Measurements from ENCODE around the gene GPX4. TPM values are rescaled to one million over a fixed set of nuclear protein-coding genes. Genes with fewer than 3 reads are reported as not detected.

The GPX4 gene
- polyA plus RNA-seq, 1 donor from 2014 or later: 713 TPM

GRCh38 chr19:1132552-1133383 lies 29.0 kb downstream of the GPX4 start:
- no peaks in the 10 kb centered on the region for H4K20me1 ChIP-seq (ENCODE audit: insufficient read depth)
- H2AFZ ChIP-seq (ENCODE audit: low read depth, low read length): no peak overlapping the region
- no peak overlapping the region for H3K9ac ChIP-seq (ENCODE audit: low read length)
- H3K4me2 ChIP-seq (ENCODE audit: low read length): no peak overlapping the region
- H3K36me3 ChIP-seq (ENCODE audit: insufficient read depth, low read length): no peaks in the 10 kb centered on the region
- H3K27me3 ChIP-seq (ENCODE audit: insufficient read depth, low read depth, low read length): no peaks in the 10 kb centered on the region
- no peak overlapping the region for H3K4me3 ChIP-seq (ENCODE audit: low read length)
- H3F3A ChIP-seq (ENCODE audit: insufficient read depth, low read length, poor library complexity, severe bottlenecking): no peaks in the 10 kb centered on the region
- TF ChIP-seq EP300 (conservative IDR thresholded peaks at IDR 0.05; ENCODE audit: poor library complexity, severe bottlenecking) (no peak), EZH2 (IDR thresholded peaks at IDR 0.05; ENCODE audit: borderline replicate concordance, insufficient read depth, low read length, poor library complexity, severe bottlenecking) (no peak), POLR2AphosphoS5 (IDR thresholded peaks at IDR 0.05) (no peak), MXI1 (conservative IDR thresholded peaks at IDR 0.05; ENCODE audit: poor library complexity, severe bottlenecking) (no peak), SMC3 (conservative IDR thresholded peaks at IDR 0.05; ENCODE audit: poor library complexity) (no peak), RAD21 (conservative IDR thresholded peaks at IDR 0.05) (no peak), TAF1 (IDR thresholded peaks at IDR 0.05; ENCODE audit: low read depth) (no peak)
- TF ChIP-seq, protein P1, sequence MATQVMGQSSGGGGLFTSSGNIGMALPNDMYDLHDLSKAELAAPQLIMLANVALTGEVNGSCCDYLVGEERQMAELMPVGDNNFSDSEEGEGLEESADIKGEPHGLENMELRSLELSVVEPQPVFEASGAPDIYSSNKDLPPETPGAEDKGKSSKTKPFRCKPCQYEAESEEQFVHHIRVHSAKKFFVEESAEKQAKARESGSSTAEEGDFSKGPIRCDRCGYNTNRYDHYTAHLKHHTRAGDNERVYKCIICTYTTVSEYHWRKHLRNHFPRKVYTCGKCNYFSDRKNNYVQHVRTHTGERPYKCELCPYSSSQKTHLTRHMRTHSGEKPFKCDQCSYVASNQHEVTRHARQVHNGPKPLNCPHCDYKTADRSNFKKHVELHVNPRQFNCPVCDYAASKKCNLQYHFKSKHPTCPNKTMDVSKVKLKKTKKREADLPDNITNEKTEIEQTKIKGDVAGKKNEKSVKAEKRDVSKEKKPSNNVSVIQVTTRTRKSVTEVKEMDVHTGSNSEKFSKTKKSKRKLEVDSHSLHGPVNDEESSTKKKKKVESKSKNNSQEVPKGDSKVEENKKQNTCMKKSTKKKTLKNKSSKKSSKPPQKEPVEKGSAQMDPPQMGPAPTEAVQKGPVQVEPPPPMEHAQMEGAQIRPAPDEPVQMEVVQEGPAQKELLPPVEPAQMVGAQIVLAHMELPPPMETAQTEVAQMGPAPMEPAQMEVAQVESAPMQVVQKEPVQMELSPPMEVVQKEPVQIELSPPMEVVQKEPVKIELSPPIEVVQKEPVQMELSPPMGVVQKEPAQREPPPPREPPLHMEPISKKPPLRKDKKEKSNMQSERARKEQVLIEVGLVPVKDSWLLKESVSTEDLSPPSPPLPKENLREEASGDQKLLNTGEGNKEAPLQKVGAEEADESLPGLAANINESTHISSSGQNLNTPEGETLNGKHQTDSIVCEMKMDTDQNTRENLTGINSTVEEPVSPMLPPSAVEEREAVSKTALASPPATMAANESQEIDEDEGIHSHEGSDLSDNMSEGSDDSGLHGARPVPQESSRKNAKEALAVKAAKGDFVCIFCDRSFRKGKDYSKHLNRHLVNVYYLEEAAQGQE (IDR thresholded peaks at IDR 0.05; ENCODE audit: borderline replicate concordance): no peak
- TF ChIP-seq, protein P2, sequence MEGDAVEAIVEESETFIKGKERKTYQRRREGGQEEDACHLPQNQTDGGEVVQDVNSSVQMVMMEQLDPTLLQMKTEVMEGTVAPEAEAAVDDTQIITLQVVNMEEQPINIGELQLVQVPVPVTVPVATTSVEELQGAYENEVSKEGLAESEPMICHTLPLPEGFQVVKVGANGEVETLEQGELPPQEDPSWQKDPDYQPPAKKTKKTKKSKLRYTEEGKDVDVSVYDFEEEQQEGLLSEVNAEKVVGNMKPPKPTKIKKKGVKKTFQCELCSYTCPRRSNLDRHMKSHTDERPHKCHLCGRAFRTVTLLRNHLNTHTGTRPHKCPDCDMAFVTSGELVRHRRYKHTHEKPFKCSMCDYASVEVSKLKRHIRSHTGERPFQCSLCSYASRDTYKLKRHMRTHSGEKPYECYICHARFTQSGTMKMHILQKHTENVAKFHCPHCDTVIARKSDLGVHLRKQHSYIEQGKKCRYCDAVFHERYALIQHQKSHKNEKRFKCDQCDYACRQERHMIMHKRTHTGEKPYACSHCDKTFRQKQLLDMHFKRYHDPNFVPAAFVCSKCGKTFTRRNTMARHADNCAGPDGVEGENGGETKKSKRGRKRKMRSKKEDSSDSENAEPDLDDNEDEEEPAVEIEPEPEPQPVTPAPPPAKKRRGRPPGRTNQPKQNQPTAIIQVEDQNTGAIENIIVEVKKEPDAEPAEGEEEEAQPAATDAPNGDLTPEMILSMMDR (IDR thresholded peaks at IDR 0.05; ENCODE audit: poor library complexity, severe bottlenecking): no peak
- no peaks in the 10 kb centered on the region for H3K79me2 ChIP-seq (replicated peaks; ENCODE audit: insufficient read depth, low read length)
- no peaks in the 10 kb centered on the region for H3K9me2 ChIP-seq (ENCODE audit: insufficient read depth, low read length)
- H3K27ac ChIP-seq (ENCODE audit: low read length): no peak overlapping the region
- H3K9me3 ChIP-seq (ENCODE audit: low read length): no peaks in the 10 kb centered on the region

GRCh38 chr19:1133471-1133929 lies 29.7 kb downstream of the GPX4 start:
- Histone ChIP-seq H3F3A (ENCODE audit: insufficient read depth, low read length, poor library complexity, severe bottlenecking) (no peaks in the 10 kb centered on the region), H2AFZ (ENCODE audit: low read depth, low read length) (no peak overlapping the region), H3K4me3 (ENCODE audit: low read length) (no peak overlapping the region), H3K9me2 (ENCODE audit: insufficient read depth, low read length) (no peaks in the 10 kb centered on the region), H4K20me1 (ENCODE audit: insufficient read depth) (no peaks in the 10 kb centered on the region), H3K27me3 (ENCODE audit: insufficient read depth, low read depth, low read length) (no peaks in the 10 kb centered on the region), H3K9ac (ENCODE audit: low read length) (no peak overlapping the region), H3K9me3 (ENCODE audit: low read length) (no peaks in the 10 kb centered on the region), H3K4me2 (ENCODE audit: low read length) (no peak overlapping the region), H3K36me3 (ENCODE audit: insufficient read depth, low read length) (no peaks in the 10 kb centered on the region), H3K27ac (ENCODE audit: low read length) (no peak overlapping the region), H3K79me2 (replicated peaks; ENCODE audit: insufficient read depth, low read length) (no peaks in the 10 kb centered on the region)
- TF ChIP-seq SMC3 (conservative IDR thresholded peaks at IDR 0.05; ENCODE audit: poor library complexity): no peak
- TF ChIP-seq TAF1 (IDR thresholded peaks at IDR 0.05; ENCODE audit: low read depth): no peak
- TF ChIP-seq EP300 (conservative IDR thresholded peaks at IDR 0.05; ENCODE audit: poor library complexity, severe bottlenecking): no peak
- TF ChIP-seq, protein P2 (IDR thresholded peaks at IDR 0.05; ENCODE audit: poor library complexity, severe bottlenecking): no peak
- no peak for TF ChIP-seq EZH2 (IDR thresholded peaks at IDR 0.05; ENCODE audit: borderline replicate concordance, insufficient read depth, low read length, poor library complexity, severe bottlenecking)
- TF ChIP-seq MXI1 (conservative IDR thresholded peaks at IDR 0.05; ENCODE audit: poor library complexity, severe bottlenecking): no peak
- TF ChIP-seq RAD21 (conservative IDR thresholded peaks at IDR 0.05): no peak
- TF ChIP-seq POLR2AphosphoS5 (IDR thresholded peaks at IDR 0.05): no peak
- TF ChIP-seq, protein P1 (IDR thresholded peaks at IDR 0.05; ENCODE audit: borderline replicate concordance): no peak
